ENCODE measurements around the gene DNAJC1.

DNAJC1 gene

DNA sequence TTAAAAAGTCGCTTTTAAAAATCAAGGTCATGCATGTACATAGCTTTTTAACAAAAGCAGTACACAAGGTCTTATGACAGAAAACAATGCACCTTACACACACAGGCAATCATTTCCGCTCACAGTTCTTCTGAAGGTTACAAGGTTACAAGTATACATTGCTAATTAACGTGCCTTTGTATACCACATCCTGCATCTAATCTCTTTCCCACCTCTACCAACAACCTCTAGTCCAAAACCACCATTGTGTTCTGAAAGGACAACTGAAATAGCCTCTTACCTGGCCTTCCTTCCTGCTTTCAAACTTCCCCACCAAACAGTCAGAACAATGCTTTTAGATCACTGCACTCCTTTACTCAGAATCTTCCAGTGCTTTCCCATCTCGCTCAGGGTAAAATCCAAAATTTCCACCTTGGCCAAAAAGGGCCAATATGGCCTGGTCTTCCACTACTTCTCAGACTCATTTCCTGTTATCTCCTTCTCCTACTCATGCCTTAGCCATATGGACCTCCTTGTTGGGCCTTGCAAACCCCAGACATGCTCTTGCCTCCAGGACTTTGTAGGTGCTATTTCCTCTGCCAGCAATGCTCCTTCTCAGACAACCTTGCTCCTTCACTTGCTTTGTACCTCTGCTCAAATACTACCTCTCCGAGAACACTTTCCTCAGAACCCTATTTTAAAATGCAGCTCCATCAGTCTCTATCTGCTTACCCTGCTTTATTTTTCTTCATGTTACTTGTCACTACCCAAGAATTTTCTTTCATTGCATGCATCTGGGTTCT lies 205.4 kb downstream of the DNAJC1 start:
- Histone ChIP-seq H3K4me2 (ENCODE audit: low read length, poor library complexity, severe bottlenecking) (no peak overlapping the region), H2BK12ac (ENCODE audit: low read length in 2 of 2) (no peak overlapping the region), H2BK120ac (ENCODE audit: low read depth, low read length) (no peak overlapping the region), H3K9me3 (ENCODE audit: control insufficient read depth, low read length) (peaks cover 6% of the 10 kb centered on the region), H3K4me1 (ENCODE audit: control insufficient read depth, insufficient read depth, low read depth, low read length) (no peaks in the 10 kb centered on the region), H2BK15ac (ENCODE audit: low read depth, poor library complexity, severe bottlenecking) (no peak overlapping the region), H3K27me3 (ENCODE audit: control insufficient read depth in 1 of 2, insufficient read depth in 1 of 2, low read length in 2 of 2) (no peaks in the 10 kb centered on the region), H3K36me3 (ENCODE audit: control insufficient read depth in 1 of 2, insufficient read depth in 2 of 2, low read depth in 1 of 2, low read length in 2 of 2) (no peaks in the 10 kb centered on the region), H3K4me3 (ENCODE audit: insufficient read depth in 1 of 2, low read depth in 1 of 2, low read length in 2 of 2) (no peak overlapping the region), H3K79me1 (replicated peaks; ENCODE audit: low read length, poor library complexity, severe bottlenecking) (no peaks in the 10 kb centered on the region), H3K27ac (ENCODE audit: low read length, poor library complexity, severe bottlenecking) (no peak overlapping the region), H3K4ac (ENCODE audit: low read depth in 1 of 2, low read length in 2 of 2) (no peak overlapping the region), H2AFZ (ENCODE audit: low read depth, low read length) (no peak overlapping the region), H4K91ac (ENCODE audit: low read length) (peak overlapping the region; percentile 36), H3K14ac (ENCODE audit: low read length in 2 of 2) (no peak overlapping the region), H4K8ac (ENCODE audit: low read length) (no peak overlapping the region), H3K23ac (ENCODE audit: low read length in 2 of 2) (no peak overlapping the region), H2AK5ac (ENCODE audit: low read length, severe bottlenecking) (no peak overlapping the region), H2BK5ac (ENCODE audit: low read depth, low read length, poor library complexity, severe bottlenecking) (no peak overlapping the region), H3K18ac (ENCODE audit: low read depth in 1 of 2, low read length in 2 of 2) (no peak overlapping the region), H3K9ac (ENCODE audit: low read length) (no peak overlapping the region)
- DNase-seq: no peak
- WGBS: 99% methylated on average over 5 of the region's 5 CpGs

DNA sequence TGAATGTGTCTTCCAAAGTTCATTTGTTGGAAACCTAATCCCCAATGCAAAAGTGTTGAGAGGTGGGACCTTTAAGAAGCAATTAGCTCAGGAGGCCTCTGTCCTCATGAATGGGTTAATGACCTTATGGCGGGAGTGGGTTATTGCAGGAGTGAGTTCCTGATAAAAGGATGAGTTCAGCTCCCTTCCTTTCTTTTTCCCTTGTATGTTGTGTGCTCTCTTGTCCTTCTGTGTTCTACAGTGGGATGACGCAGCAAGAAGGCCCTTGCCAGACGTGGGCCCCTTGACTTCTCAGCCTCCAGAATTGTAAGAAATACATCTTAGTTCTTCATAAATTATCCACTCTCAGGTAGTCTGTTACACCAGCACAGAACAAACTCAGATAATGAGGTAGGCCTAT lies 206.0 kb downstream of the DNAJC1 start:
- H3K4me3 ChIP-seq (ENCODE audit: insufficient read depth in 1 of 2, low read depth in 1 of 2, low read length in 2 of 2): no peak overlapping the region
- no peaks in the 10 kb centered on the region for H3K27me3 ChIP-seq (ENCODE audit: control insufficient read depth in 1 of 2, insufficient read depth in 1 of 2, low read length in 2 of 2)
- H4K8ac ChIP-seq (ENCODE audit: low read length): no peak overlapping the region
- no peak overlapping the region for H3K18ac ChIP-seq (ENCODE audit: low read depth in 1 of 2, low read length in 2 of 2)
- no peak overlapping the region for H2BK12ac ChIP-seq (ENCODE audit: low read length in 2 of 2)
- H3K27ac ChIP-seq (ENCODE audit: low read length, poor library complexity, severe bottlenecking): no peak overlapping the region
- H3K4me1 ChIP-seq (ENCODE audit: control insufficient read depth, insufficient read depth, low read depth, low read length): no peaks in the 10 kb centered on the region
- no peaks in the 10 kb centered on the region for H3K36me3 ChIP-seq (ENCODE audit: control insufficient read depth in 1 of 2, insufficient read depth in 2 of 2, low read depth in 1 of 2, low read length in 2 of 2)
- WGBS: 92% methylated on average over 3 of the region's 3 CpGs
- no peak overlapping the region for H3K9ac ChIP-seq (ENCODE audit: low read length)
- H2BK5ac ChIP-seq (ENCODE audit: low read depth, low read length, poor library complexity, severe bottlenecking): no peak overlapping the region
- H3K23ac ChIP-seq (ENCODE audit: low read length in 2 of 2): no peak overlapping the region
- H3K4ac ChIP-seq (ENCODE audit: low read depth in 1 of 2, low read length in 2 of 2): no peak overlapping the region
- DNase-seq: no peak
- no peak overlapping the region for H4K91ac ChIP-seq (ENCODE audit: low read length)
- H2AK5ac ChIP-seq (ENCODE audit: low read length, severe bottlenecking): no peak overlapping the region
- H3K9me3 ChIP-seq (ENCODE audit: control insufficient read depth, low read length): peaks cover 6% of the 10 kb centered on the region
- no peak overlapping the region for H3K14ac ChIP-seq (ENCODE audit: low read length in 2 of 2)
- no peak overlapping the region for H3K4me2 ChIP-seq (ENCODE audit: low read length, poor library complexity, severe bottlenecking)
- H2AFZ ChIP-seq (ENCODE audit: low read depth, low read length): no peak overlapping the region
- H2BK15ac ChIP-seq (ENCODE audit: low read depth, poor library complexity, severe bottlenecking): no peak overlapping the region
- H2BK120ac ChIP-seq (ENCODE audit: low read depth, low read length): no peak overlapping the region
- H3K79me1 ChIP-seq (replicated peaks; ENCODE audit: low read length, poor library complexity, severe bottlenecking): no peaks in the 10 kb centered on the region

DNA sequence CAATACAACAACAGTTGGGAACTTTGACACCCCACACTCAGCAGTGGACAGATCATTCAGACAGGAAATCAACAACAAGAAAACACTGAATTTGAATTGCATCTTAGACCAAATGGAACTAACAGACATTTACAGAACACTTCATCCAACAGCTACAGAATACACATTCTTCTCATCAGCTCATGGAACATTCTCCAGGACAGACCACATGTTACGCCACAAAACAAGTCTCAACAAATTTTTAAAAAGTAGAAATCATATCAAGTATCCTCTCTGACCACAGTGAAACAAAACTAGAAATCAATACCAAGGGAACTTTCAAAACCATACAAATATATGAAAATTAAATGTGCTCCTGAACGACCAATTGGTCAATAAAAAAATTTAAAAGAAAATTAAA lies 212.3 kb downstream of the DNAJC1 start:
- no peak overlapping the region for H4K91ac ChIP-seq (ENCODE audit: low read length)
- H3K4ac ChIP-seq (ENCODE audit: low read depth in 1 of 2, low read length in 2 of 2): no peak overlapping the region
- H3K4me3 ChIP-seq (ENCODE audit: insufficient read depth in 1 of 2, low read depth in 1 of 2, low read length in 2 of 2): no peak overlapping the region
- no peaks in the 10 kb centered on the region for H3K36me3 ChIP-seq (ENCODE audit: control insufficient read depth in 1 of 2, insufficient read depth in 2 of 2, low read depth in 1 of 2, low read length in 2 of 2)
- no peak overlapping the region for H3K9ac ChIP-seq (ENCODE audit: low read length)
- no peak overlapping the region for H3K18ac ChIP-seq (ENCODE audit: low read depth in 1 of 2, low read length in 2 of 2)
- H3K4me2 ChIP-seq (ENCODE audit: low read length, poor library complexity, severe bottlenecking): no peak overlapping the region
- H3K14ac ChIP-seq (ENCODE audit: low read length in 2 of 2): no peak overlapping the region
- WGBS: 98% methylated on average over 2 of the region's 2 CpGs
- no peak overlapping the region for H2BK5ac ChIP-seq (ENCODE audit: low read depth, low read length, poor library complexity, severe bottlenecking)
- peaks cover 19% of the 10 kb centered on the region for H3K9me3 ChIP-seq (ENCODE audit: control insufficient read depth, low read length)
- no peak overlapping the region for H4K8ac ChIP-seq (ENCODE audit: low read length)
- H2BK15ac ChIP-seq (ENCODE audit: low read depth, poor library complexity, severe bottlenecking): no peak overlapping the region
- no peak overlapping the region for H3K27ac ChIP-seq (ENCODE audit: low read length, poor library complexity, severe bottlenecking)
- H2AFZ ChIP-seq (ENCODE audit: low read depth, low read length): no peak overlapping the region
- H2BK120ac ChIP-seq (ENCODE audit: low read depth, low read length): no peak overlapping the region
- H3K27me3 ChIP-seq (ENCODE audit: control insufficient read depth in 1 of 2, insufficient read depth in 1 of 2, low read length in 2 of 2): no peaks in the 10 kb centered on the region
- H3K4me1 ChIP-seq (ENCODE audit: control insufficient read depth, insufficient read depth, low read depth, low read length): no peaks in the 10 kb centered on the region
- no peak overlapping the region for H2BK12ac ChIP-seq (ENCODE audit: low read length in 2 of 2)
- DNase-seq: no peak
- peaks cover 10% of the 10 kb centered on the region for H3K79me1 ChIP-seq (replicated peaks; ENCODE audit: low read length, poor library complexity, severe bottlenecking)
- no peak overlapping the region for H2AK5ac ChIP-seq (ENCODE audit: low read length, severe bottlenecking)
- no peak overlapping the region for H3K23ac ChIP-seq (ENCODE audit: low read length in 2 of 2)

DNA sequence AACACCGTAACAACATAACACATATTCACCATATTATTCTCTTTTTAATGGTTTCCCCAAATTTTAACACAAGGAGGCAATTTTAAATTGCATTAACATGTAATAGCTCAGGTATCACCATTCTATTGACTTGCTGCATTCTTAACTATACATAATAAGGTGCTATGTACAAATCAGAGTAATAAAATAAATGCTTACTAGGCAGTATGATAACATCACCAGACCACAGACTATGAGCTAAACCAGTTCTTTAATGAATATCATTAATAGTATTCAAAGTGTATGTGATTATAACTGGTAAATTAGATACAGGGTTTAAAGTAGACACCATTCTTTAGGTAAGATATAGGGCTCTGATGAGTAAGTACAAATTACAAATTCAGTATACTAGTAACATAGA lies 226.6 kb downstream of the DNAJC1 start:
- Histone ChIP-seq H3K27me3 (ENCODE audit: control insufficient read depth in 1 of 2, insufficient read depth in 1 of 2, low read length in 2 of 2) (no peaks in the 10 kb centered on the region), H2BK5ac (ENCODE audit: low read depth, low read length, poor library complexity, severe bottlenecking) (no peak overlapping the region), H3K4me3 (ENCODE audit: insufficient read depth in 1 of 2, low read depth in 1 of 2, low read length in 2 of 2) (no peak overlapping the region), H2BK15ac (ENCODE audit: low read depth, poor library complexity, severe bottlenecking) (no peak overlapping the region), H4K8ac (ENCODE audit: low read length) (no peak overlapping the region), H3K23ac (ENCODE audit: low read length in 2 of 2) (no peak overlapping the region), H3K4me1 (ENCODE audit: control insufficient read depth, insufficient read depth, low read depth, low read length) (no peaks in the 10 kb centered on the region), H2AK5ac (ENCODE audit: low read length, severe bottlenecking) (no peak overlapping the region), H2AFZ (ENCODE audit: low read depth, low read length) (no peak overlapping the region), H3K36me3 (ENCODE audit: control insufficient read depth in 1 of 2, insufficient read depth in 2 of 2, low read depth in 1 of 2, low read length in 2 of 2) (peaks cover 0 to 5% of the 10 kb centered on the region in 2 experiments), H3K27ac (ENCODE audit: low read length, poor library complexity, severe bottlenecking) (no peak overlapping the region), H3K4me2 (ENCODE audit: low read length, poor library complexity, severe bottlenecking) (no peak overlapping the region), H3K14ac (ENCODE audit: low read length in 2 of 2) (no peak overlapping the region), H3K4ac (ENCODE audit: low read depth in 1 of 2, low read length in 2 of 2) (no peak overlapping the region), H3K18ac (ENCODE audit: low read depth in 1 of 2, low read length in 2 of 2) (no peak overlapping the region), H3K9me3 (ENCODE audit: control insufficient read depth, low read length) (no peaks in the 10 kb centered on the region), H2BK12ac (ENCODE audit: low read length in 2 of 2) (no peak overlapping the region), H2BK120ac (ENCODE audit: low read depth, low read length) (no peak overlapping the region), H3K9ac (ENCODE audit: low read length) (no peak overlapping the region), H3K79me1 (replicated peaks; ENCODE audit: low read length, poor library complexity, severe bottlenecking) (peaks cover 2% of the 10 kb centered on the region), H4K91ac (ENCODE audit: low read length) (no peak overlapping the region)
- 100% methylated on average over 1 of the region's 1 CpG for WGBS
- DNase-seq: no peak
